Stimulated activated CD4-positive, alpha-beta T cell treated with anti-CD3 and anti-CD28 coated beads, Interleukin-12 subunit alpha, Interleukin-12 subunit beta, amount 100 ng/mL, for 24 hours (primary cell): ENCODE measurements around the gene POC1A.
"Not testable (repeated sequence)": the region's sequence is repeated elsewhere in the genome, so short reads cannot be mapped to it uniquely, and the experiment has no call there.

Experiments used
- DNase-seq, 2 experiments: peaks; one replicate each; pipeline ENCODE4 v3.0.0-alpha.2; 2020; ENCODE audit warnings: low read depth in 2 of 2

Gene POC1A

DNA sequence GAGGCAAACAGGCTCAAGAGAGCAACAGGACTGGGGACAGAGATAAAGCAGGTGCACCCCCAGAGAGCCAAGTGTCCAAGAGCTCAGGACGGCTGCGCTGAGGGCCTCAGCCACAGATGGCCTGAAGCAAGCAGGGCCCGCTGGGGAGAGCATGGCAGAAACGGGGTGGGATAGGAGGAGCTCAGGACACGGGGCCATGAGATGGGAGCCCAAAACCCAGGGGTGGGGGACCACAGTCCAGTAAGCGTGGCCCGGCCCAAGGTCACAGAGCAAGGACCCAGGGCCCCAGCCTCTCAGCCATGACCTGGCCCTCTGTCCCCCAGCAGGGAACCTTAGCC, 107.4 kb downstream of the POC1A start:
- no peak for DNase-seq

DNA sequence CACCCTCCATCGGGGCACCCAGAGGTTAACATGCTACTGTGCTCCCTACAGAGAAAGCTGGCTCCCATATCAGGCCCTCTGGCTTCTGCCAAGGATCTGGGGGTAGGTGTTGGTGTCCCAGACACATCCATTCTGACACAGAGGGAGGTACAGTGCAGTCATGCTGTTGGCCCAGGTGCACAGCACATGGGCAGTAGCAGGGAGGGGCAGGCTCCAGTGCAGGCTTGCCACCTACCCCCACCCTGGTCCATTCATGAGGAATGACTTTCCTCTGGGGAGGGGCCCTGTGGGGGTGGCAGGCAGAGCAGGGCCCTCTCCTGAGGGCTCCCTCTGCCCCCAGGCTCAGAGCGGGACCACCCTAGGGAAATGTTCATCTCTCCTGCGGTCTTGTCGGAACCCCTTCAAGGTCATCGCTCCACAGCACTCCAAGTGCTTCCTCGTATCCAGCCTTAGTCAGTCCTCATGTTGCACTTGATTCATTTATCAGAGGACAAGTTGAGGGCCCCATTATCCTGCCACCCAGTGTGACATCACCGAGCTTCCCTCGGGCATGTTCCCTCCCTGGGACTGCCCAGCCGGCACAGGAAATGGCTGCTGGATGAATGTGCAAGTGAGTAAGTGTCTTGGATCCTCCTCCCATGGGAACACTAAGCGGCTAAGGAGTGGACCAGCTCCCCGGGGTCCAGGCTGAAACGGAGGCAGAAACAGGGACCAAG, 107.9 kb downstream of the POC1A start:
- DNase-seq, result no peak

DNA sequence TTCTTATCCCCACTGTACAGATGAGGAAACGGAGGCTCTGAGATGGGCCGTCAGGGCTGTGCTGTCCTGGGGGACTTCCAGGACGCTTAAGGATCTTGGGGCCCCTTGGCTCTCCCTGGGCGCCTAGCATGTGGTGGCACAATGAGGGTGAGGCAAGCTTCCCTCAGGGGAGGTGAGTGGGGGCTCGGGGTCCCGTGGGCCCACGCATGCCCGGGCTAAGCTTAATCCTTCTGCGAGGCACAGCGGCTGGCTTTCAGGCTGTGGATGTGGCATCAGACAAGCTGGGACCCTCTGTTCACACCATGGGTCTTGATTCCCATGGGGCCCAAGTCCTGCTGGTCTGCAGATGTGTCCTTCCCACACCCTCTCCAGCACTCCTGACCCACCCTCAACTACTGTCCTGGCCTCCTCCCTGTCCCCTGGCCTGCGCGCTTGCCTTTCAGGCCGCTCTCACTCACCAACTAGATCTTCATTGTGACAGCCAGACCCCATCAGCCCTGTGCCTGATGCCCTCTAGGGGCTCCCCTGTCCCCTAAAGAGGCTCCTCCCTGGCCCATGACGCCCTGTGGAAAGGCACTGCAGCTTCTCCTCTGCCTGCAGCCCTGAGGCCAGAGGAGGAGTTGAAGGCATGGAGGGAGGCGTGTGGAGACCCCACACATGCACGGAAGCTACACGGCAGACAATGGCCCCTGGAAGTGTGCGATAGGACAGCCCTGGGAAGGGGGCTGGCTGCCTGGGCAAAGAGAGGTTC, 109.2 kb downstream of the POC1A start:
- DNase-seq, result no peak

DNA sequence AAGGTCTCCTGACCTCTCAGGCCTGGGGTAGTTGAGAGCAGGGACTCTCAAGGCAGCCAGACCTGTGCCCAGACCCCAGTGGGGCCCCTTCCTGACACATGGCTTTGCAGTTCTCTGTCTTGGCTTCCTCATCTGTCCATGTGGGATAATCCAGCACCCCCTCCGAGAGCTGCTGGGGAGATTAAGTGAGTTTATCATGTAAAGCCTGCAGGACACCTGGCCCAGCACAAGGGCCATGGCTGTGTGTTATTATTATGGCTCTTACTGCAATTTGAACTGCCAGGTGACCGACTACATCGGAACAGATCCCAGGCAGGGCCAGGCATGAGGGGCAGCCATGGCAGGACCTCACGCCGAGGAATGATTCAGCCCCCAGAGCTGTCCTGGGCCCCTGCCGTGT, 110.5 kb downstream of the POC1A start:
- DNase-seq, result no peak

DNA sequence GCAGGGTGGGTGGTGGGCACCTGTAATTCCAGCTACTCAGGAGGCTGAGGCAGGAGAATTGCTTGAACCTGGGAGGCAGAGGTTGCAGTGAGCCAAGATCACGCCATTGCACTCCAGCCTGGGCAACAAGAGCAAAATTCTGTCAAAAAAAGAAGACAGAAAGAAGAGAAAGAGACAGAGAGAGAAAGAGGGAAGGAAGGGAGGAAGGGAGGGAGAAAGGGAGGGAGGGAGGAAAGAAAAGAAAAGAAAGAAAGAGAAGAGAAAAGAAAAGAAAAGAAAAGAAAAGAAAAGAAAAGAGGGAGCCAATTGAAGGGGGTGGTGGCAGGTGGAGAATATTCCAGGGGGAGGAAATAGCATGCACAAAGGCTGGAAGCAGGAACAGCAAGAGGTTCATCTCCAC, 111.2 kb downstream of the POC1A start:
- DNase-seq, result not testable (repeated sequence)

DNA sequence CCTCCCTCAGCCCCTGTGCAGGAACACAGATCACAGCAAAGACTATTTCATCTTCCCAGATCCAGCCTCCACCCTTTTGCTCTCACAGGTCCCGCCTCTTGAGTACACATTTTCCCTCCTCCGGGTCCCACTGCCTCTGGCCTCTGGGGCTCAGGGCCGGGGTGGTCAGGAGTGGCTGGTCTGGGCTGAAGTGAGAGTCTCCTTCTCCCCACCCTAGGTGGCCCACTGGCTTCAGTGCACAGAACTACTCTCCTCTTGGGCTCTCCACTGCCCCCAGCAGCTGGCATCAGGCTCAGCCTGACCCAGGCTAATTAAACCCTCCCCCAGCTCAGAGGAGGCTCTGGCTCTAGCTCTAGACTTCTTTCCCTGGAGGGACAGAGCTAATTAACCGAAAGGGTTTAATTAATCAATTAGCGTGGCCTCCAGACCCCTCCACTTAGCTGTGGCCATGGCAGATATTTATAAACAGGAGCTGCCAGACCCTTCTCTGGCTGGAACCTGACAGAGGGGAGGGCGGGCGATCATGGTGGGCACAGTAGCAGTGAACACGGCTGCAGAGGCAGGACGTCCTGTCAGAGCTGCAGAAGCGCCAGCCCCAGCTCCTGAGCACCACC, 113.0 kb downstream of the POC1A start:
- DNase-seq, result no peak

DNA sequence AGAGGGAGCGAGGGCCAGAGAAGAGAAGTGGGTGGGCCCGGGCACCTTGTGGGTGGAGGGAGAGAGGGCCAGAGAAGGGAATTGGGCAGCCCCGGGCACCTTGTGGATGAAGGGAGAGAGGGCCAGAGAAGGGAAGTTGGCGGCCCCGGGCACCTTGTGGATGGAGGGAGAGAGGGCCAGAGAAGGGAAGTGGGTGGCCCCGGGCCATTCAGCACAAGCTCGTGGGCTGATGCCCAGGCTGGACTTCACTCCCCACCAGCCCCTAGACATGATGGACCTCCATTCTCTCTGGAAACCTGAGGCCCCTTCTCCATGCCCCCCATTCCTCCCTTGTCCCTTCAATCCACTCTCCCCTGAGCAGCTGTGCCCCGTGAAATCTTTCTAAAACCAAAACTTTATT, 113.6 kb downstream of the POC1A start:
- no peak for DNase-seq

DNA sequence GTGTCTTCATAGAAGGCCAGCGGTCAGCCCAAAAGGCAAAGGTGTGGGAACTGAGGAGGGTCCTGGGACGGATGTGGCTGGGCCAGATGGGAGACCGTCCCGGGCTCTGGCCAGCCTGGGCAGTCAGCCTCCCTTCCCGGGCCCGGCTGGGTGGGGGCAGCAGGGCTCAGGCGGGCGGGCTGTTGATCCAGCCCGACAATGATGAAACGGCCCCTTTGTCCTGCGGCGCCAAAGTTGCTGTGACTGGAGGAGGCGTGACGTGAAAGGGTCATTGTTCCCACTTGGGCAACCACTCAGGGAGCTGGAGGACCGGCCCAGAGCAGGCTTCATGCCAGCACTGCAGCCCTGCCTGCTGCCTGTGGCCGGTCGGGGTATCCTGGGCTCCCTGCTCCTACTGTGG, 114.4 kb downstream of the POC1A start:
- no peak for DNase-seq

DNA sequence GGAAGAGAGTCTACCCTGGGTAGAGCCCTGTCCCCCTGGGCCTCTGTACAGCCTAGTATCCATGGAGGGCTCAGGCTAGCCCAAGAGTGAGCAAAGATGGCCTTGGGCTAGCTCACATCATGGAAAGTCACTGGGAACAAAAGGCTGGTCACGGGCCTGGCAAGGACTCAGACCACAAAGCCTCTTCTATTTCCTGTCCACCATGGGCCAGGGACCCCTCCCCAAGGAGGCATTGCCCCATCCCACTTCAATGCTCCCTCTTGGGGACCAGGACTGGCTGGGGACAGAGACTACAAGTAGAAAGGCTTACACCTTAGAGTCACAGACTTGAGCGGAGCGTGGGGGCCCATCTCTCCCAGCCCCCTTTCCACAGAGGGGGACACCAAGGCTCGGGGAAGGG, 114.8 kb downstream of the POC1A start:
- DNase-seq, result no peak

DNA sequence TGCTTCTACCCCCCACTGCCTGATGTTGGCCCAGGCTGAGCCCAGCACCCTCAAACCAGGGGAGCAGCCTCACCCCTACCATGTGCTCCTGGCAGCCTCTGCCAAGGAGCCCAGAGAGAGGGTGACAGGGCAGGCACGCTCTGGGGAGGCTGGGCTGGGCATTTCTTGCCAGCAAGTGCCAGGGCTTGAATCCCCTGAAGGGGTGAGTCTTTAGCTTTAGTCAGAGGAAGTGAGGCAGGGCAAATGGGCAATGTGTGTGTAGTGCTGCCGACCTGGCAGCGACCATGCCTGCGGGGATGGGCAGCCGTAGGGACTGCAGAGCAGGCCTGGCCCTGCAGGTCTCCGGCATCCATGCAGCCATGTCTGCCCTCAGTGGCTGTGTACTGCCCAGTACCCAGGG, 116.0 kb downstream of the POC1A start:
- no peak for DNase-seq

DNA sequence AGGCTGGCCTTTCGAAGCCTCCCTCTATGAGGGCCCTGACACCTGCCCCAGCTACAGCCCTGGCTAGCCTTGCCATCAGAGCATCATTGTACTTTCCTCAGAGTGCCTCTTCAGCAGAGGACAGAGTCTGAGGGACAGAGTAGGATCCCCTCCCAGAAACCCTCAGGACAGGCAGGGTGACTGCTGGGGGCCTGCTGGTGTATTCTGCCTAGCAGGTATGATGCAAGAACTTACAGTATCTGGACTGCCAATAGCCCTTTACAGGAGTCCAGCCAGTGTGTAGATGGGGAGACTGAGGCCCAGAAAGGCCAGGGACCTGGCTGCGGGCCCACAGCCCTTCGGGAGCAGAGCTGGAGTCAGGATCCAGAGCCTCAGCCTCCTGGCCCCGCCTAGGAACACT, 116.9 kb downstream of the POC1A start:
- no peak for DNase-seq

DNA sequence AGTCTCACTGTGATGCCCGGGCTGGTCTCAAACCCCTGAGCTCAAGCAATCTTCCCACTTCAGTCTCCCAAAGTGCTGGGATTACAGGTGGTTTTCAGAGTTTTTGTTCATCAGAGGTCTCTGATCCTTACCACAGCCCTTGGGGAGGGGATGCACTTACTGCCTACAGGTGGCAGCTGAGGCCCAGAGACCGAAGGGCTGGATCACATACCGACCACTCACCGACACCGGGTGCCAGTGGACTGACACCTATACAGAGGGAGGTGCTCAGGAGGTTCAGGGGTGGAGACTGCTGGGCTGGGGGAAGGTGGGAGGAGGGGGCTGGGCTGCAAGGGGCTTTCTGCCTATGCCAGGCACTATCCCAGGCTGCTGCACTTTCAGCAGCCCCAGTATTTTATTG, 117.4 kb downstream of the POC1A start:
- no peak for DNase-seq

DNA sequence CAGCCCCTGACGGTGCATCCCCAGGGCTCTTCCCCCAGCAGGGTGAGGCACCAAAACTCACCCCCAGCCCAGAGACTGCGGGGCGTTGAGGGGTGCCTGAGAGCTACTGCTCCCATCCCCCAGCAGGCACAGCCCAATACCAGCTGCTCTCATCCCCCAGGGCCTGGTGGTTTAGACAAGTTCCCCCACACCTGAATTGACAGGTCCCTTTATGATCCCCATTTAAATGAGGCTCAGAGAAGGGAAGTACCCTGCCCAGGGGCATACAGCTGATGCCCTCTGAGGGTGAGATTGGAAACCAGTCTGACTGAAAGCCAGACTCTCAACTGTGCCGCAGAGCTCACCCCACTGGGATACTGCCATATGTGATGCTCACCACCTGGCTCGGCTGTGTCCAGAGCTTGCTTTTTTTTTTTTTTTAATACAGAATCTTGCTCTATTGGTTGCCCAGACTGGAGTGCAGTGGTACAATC, 118.0 kb downstream of the POC1A start:
- no peak for DNase-seq

DNA sequence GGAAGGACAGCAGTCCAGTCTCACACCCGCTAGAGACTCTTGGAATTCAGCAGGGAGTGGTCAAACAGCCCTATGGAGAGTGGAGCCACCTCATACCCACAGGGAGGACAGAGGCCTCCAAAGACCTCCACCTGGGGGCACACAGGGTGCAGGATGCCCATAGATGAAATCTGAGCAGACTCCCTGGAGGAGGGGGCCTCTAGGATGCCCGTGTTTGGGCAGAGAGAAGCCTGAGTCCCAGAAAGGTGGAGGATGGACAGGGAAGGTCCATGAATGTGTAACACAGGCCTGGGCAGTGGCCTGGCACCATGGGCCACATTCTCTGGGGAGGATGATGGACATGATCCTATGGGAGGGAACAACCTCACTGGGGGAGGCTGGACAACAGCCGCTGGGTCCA, 119.6 kb downstream of the POC1A start:
- no peak for DNase-seq

DNA sequence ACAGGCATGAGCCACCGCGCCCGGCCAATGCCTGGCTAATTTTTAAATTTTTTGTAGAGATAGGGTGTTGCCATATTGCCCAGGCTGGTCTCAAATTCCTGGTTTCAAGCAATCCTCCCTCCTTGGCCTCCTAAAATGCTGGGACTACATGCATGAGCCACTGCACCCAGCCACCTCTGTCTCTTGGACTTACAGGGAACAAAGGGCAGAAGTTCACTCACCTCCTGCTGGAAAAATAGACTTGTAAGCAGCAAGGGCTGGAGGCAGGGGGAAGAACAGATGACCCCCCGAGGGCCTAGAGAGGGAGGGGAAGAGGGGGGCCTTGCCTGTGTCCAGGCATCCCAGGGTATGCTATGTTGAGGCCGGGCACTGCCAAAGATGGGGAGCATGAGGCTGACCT, 120.0 kb downstream of the POC1A start:
- no peak for DNase-seq

DNA sequence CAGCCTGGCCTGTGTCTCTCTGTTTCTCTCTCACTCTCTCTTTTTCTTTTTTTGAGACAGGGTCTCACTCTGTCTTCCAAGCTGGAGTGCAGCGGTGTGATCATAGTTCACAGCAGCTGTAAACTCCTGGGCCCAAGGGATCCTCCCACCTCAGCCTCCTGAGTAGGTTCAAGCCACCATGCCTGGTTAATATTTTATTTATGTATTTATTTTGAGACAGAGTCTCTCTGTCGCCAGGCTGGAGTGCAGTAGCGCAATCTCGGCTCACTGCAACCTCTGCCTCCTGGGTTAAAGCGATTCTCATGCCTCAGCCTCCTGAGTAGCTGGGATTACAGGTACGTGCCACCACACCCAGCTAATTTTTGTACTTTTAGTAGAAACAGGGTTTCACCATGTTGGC, 120.5 kb downstream of the POC1A start:
- not testable (repeated sequence) for DNase-seq

DNA sequence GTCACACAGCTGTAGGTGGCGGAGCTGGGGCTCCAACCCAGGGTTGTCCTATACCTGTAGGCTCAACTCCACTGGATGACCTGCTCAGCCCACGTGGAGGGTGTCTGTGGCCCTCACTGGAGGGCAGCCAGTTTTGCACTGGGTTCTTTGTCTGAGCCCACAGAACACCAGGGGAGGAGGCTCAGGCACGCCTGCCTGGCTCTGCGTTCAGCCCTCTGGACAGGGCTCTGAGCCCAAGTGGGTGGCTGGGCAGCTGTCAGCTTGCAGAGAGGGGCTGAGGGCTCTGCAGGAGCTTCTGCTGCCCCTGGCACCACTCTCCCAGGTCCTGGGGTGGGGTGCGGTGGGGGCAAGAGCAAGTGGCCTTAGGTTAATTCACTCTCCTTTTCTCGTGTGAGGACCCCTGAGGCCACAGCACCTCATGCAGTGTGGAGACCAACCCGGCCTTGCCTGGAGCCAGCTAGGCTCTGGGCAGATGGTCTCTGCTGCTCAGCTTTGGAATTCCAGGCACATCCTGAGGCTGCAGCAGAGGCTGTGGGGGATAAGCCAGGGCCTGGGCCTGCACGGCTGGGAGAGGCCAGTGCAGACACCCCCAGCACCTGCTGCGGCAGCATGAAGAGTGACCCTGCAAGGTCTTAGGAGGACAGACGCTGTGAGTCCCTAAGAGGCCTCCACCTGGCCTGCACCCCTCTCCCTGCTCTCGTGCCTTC, 121.4 kb downstream of the POC1A start:
- no peak for DNase-seq

DNA sequence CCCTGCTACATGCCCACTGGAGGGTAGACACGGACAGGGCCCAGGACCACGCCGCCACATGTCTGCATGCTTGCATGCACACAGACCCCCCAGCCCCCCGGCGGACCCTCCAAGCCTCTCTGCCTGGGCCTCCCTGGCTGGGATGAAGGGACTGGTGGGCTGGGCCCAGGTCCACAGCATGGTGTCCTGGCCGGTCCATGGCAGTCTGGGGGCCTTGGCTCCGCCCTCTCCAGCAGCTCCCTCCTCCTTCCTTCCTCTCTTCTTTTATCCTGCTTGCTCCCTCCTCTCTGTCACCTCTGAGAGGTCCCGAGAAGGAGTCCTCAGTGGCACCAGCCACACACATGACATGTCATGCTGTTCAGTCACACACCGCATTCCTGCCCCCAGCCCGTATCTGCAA, 122.3 kb downstream of the POC1A start:
- no peak for DNase-seq

DNA sequence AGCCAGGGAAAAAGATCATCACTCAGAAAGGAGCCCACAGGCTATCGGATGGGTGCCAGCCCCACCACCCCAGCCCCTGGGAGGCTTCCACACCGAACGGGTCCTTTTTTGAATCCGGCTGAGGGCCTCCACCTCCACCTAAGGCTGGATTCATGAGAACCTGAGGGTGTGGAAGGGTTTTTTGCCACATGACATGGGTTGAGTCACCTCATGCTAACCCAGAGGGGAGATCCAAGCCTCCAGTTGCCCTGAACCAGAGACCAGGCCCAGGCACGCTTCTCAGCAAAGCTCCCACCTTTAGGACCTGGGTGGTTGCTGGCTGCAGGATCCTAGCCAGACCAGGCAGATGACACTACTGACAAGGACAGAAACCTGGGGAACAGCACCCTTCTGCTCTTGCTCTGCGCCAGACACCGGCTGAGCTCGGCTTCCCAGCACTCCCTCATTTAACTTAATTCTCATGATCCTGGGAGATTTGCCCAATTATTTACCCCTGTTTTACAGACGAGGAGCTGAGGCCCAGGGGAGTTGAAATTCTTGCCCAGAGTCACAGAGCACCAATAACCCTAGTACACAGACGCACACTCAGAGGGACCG, 123.4 kb downstream of the POC1A start:
- DNase-seq, result no peak

DNA sequence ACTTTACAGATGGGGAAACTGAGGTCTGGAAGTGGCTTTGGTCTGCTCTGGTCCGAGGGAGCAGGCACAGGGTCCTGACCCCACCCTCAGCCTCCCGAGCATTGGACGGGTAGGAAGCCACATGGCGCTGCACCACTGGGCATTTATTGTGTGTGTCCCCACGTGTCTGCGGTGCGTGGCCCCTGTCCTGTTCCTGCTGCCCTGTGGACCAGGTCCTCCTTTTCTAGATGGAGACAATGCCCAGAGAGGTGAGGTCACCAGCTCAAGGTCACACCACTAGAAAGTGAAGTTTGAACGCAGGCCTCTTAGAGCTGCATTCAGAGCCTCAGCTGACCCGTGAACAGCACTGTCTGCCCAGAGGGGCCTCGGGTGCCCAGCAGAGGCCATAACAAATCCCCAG, 124.7 kb downstream of the POC1A start:
- DNase-seq, result no peak

DNA sequence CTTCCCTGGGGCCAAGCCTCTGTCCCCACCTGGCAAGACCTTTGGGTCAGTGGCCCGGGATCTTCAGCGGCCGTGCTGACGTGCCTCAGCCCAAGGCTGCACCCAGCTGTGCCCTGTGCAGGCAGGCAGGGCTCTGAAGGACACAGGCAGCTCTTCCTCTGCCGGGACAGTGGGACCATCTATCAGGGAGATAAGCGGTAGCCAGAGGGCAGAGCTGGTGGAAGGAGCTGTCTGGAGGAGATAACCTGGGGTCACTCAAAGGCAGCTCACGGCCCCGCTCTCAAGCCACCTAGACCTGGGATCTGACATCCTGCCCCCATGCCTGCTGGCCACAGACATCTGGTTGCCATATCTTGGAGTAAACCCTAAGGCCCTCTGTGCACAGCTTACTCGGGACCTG, 125.2 kb downstream of the POC1A start:
- DNase-seq, result no peak

DNA sequence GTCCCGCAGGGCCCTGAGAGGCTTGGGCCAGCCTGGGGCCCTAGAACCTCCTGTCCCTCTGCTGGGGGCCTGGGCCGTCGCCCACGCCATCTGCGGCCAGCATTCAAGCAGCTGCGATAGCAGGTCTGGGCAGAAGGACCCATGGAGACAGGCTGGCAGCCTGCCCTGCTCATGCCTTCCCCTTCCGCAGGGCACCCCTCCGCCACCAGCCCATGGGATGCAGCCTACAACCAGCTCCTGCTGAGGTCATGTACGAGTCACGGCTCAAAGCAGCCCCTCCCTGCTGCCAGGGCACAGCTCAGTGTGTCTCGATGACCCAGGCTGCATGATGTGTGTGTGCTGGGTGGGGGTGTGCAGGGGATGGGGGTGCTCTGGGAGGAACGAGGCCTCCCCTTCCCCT, 125.7 kb downstream of the POC1A start:
- DNase-seq, result no peak
